ENCODE results near the gene SLC6A6. TPM values are rescaled to one million over a fixed set of nuclear protein-coding genes. Genes with fewer than 3 reads are reported as not detected.
"Not testable (repeated sequence)": the region's sequence is repeated elsewhere in the genome, so short reads cannot be mapped to it uniquely, and the experiment has no call there.

Gene SLC6A6
- total and polyA plus RNA-seq, 7 donors, result 10.3 to 104 (median 36.2) TPM

DNA sequence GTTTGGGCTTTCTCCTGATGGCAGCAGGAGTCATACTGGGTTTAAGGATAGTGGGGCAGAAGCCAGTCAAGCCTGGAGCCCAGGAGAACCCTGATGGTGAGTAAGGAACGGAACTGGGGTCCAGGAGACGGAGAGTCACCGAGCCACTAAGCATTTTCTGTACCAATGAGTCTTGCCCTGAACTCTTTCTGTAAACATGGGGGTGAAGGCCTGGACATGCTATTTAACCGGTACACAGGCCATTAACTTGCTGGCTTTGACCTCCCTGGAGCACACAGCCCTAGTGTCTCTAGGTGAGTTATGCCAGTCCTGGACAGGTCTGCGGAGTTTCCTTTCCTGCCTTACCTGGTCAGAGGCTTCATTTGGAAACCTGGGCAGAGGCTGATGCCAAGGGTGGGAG is 3.9 kb downstream of the SLC6A6 start:
- DNase-seq (no peak), ATAC-seq (no peak)
- Histone ChIP-seq H3K4me3 (peak overlapping the region; percentile 91), H3K4me1 (peaks cover 63% of the 10 kb centered on the region), H3K9me3 (no peaks in the 10 kb centered on the region), H3K27ac (peak overlapping the region; percentile 97), H3K27me3 (ENCODE audit: insufficient read depth in 3 of 3, low read length in 2 of 3) (no peaks in the 10 kb centered on the region), H3K36me3 (ENCODE audit: insufficient read depth in 1 of 2, low read depth in 1 of 2) (peaks cover 0 to 21% of the 10 kb centered on the region in 2 donors)
- intact Hi-C loops (cut with DNase I), result loop anchor here in 1 of 2 donors (10.0 kb wide), 1 partner anchor 202 kb away; no protein-coding TSS in a partner anchor
- 72 to 77% (median 74%) methylated on average over 5 of the region's 5 CpGs for WGBS, 3 donors
- TF ChIP-seq CTCF (IDR thresholded peaks at IDR 0.05), result no peak

- ATAC-seq, result no peak
- DNase-seq, result no peak
- Histone ChIP-seq H3K27ac (no peak overlapping the region), H3K9me3 (no peaks in the 10 kb centered on the region), H3K4me1 (peaks cover 62% of the 10 kb centered on the region), H3K27me3 (ENCODE audit: insufficient read depth in 3 of 3, low read length in 2 of 3) (no peaks in the 10 kb centered on the region), H3K4me3 (no peak overlapping the region), H3K36me3 (ENCODE audit: insufficient read depth in 1 of 2, low read depth in 1 of 2) (peaks cover 0 to 26% of the 10 kb centered on the region in 2 donors)
- WGBS, 3 donors, result 87 to 91% (median 91%) methylated on average over 3 of the region's 3 CpGs
- no peak for TF ChIP-seq CTCF (IDR thresholded peaks at IDR 0.05)
- intact Hi-C loops (cut with DNase I), result loop anchor here in 1 of 2 donors (10.0 kb wide), 1 partner anchor 202 kb away; no protein-coding TSS in a partner anchor
These were observed 4.4 kb downstream of the SLC6A6 start for GRCh38 chr3:14406766-14407165.

GRCh38 chr3:14407203-14407602 is 4.8 kb downstream of the SLC6A6 start:
- no peak for TF ChIP-seq CTCF (IDR thresholded peaks at IDR 0.05)
- H3K4me1 ChIP-seq, result peaks cover 67% of the 10 kb centered on the region
- intact Hi-C loops (cut with DNase I), result loop anchor here in 1 of 2 donors (10.0 kb wide), 1 partner anchor 202 kb away; no protein-coding TSS in a partner anchor
- peaks cover 0 to 28% of the 10 kb centered on the region in 2 donors for H3K36me3 ChIP-seq (ENCODE audit: insufficient read depth in 1 of 2, low read depth in 1 of 2)
- no peaks in the 10 kb centered on the region for H3K9me3 ChIP-seq
- no peaks in the 10 kb centered on the region for H3K27me3 ChIP-seq (ENCODE audit: insufficient read depth in 3 of 3, low read length in 2 of 3)
- 88 to 98% (median 91%) methylated on average over 5 of the region's 5 CpGs for WGBS, 3 donors
- DNase-seq (no peak), ATAC-seq (no peak)
- H3K4me3 ChIP-seq, result no peak overlapping the region
- peak overlapping the region; percentile 78 for H3K27ac ChIP-seq

DNA sequence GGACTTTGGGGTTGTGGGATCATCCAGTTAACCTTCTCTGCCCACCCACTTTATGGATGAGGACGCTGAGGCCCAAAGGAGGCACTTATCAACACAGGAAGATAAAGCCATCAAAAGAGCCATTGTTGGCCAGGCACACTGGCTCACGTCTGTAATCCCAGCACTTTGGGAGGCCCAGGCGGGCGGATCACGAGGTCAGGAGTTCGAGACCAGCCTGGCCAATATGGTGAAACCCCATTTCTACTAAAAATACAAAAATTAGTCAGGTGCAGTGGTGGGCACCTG is 7.3 kb downstream of the SLC6A6 start:
- intact Hi-C loops (cut with DNase I), result loop anchor here in 1 of 2 donors (10.0 kb wide), 1 partner anchor 205 kb away; no protein-coding TSS in a partner anchor
- Histone ChIP-seq H3K4me1 (peaks cover 70% of the 10 kb centered on the region), H3K27ac (peak overlapping the region; percentile 78), H3K36me3 (ENCODE audit: insufficient read depth in 1 of 2, low read depth in 1 of 2) (peaks cover 0 to 28% of the 10 kb centered on the region in 2 donors)
- WGBS, 3 donors, result 92 to 95% (median 93%) methylated on average over 6 of the region's 6 CpGs
- ATAC-seq; H3K4me3 ChIP-seq; H3K9me3 ChIP-seq; DNase-seq; H3K27me3 ChIP-seq (ENCODE audit: insufficient read depth in 3 of 3, low read length in 2 of 3): not testable (repeated sequence)

DNA sequence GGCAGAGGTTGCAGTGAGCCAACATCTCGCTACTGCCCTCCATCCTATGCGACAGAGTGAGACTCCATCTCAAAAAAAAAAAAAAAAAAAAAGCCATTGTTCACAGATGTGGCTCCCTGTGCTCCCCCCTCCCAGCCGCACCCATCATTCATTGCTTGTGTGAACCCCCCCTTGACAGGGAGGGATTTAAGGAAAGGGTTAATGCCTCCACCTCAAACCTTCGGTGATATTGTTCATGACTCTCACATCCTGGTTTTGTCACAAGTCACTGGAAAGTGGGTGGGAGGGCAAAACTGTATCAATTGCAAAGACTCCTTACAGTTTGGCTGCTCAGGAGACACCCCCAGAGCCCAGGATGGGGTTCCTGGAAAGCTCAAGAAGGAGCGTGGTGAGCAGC is 7.7 kb downstream of the SLC6A6 start:
- Histone ChIP-seq H3K36me3 (ENCODE audit: insufficient read depth in 1 of 2, low read depth in 1 of 2) (peaks cover 0 to 28% of the 10 kb centered on the region in 2 donors), H3K9me3 (no peaks in the 10 kb centered on the region), H3K4me3 (no peak overlapping the region), H3K27me3 (ENCODE audit: insufficient read depth in 3 of 3, low read length in 2 of 3) (no peaks in the 10 kb centered on the region), H3K27ac (peak overlapping the region; percentile 78), H3K4me1 (peaks cover 66% of the 10 kb centered on the region)
- ATAC-seq (no peak), DNase-seq (no peak)
- no peak for TF ChIP-seq CTCF (IDR thresholded peaks at IDR 0.05)
- intact Hi-C loops (cut with DNase I), result no loop called here
- 83 to 86% (median 85%) methylated on average over 5 of the region's 5 CpGs for WGBS, 3 donors
